Lower leg skin (tissue), 3 donors: ENCODE data around the gene TAF9B.

Experiments used
- POLR2A ChIP-seq, 2 donors: fragments of 450-650 bp; IDR thresholded peaks; one replicate each; pipeline ENCODE4 v1.6.1; 2016 to 2017; ENCODE audit warnings: antibody characterized with exemption in 2 of 2, mild to moderate bottlenecking in 1 of 2, moderate library complexity in 1 of 2
- TF ChIP-seq, protein P1 (sequence below), 3 donors: fragments of 450-650 bp; IDR thresholded peaks; one replicate each; pipeline ENCODE4 v1.5.1; 2016; ENCODE audit warnings: antibody characterized with exemption in 3 of 3, mild to moderate bottlenecking in 3 of 3, moderate library complexity in 2 of 3

DNA sequence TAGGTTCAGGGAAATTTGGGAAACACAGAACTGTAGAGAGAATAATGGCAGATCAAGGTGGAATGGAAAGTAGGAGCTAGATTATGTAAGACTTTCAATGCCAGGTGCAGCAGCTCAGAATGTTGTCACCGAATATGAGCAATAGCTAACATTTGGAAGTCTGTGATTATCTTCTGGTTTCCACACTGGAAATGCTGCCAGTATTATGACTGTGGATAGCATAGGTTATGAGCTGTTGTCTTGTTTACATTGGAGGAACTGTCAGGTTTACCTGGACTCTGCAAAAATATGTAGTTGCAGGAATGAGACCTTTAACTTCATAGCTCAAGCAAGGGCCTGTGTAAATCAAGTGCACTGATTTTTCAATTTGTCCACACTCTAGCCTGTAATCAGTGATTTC, 26.0 kb upstream of the TAF9B start:
- TF ChIP-seq, protein P1, sequence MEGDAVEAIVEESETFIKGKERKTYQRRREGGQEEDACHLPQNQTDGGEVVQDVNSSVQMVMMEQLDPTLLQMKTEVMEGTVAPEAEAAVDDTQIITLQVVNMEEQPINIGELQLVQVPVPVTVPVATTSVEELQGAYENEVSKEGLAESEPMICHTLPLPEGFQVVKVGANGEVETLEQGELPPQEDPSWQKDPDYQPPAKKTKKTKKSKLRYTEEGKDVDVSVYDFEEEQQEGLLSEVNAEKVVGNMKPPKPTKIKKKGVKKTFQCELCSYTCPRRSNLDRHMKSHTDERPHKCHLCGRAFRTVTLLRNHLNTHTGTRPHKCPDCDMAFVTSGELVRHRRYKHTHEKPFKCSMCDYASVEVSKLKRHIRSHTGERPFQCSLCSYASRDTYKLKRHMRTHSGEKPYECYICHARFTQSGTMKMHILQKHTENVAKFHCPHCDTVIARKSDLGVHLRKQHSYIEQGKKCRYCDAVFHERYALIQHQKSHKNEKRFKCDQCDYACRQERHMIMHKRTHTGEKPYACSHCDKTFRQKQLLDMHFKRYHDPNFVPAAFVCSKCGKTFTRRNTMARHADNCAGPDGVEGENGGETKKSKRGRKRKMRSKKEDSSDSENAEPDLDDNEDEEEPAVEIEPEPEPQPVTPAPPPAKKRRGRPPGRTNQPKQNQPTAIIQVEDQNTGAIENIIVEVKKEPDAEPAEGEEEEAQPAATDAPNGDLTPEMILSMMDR (IDR thresholded peaks at IDR 0.05), result no peak
- TF ChIP-seq POLR2A (IDR thresholded peaks at IDR 0.05), result no peak
